Psoas muscle (tissue), 8 donors: Measurements from ENCODE around the gene NCKAP1. TPM values are rescaled to one million over a fixed set of nuclear protein-coding genes. Genes with fewer than 3 reads are reported as not detected.
A peak's percentile ranks its signal among the peaks of the same experiment; 100 is the strongest.
"Not testable (repeated sequence)": the region's sequence is repeated elsewhere in the genome, so short reads cannot be mapped to it uniquely, and the experiment has no call there.

Experiments used
- ATAC-seq, 4 donors: fragments of 200-7000 bp; cut with Tn5 transposase; one replicate each; pipeline ENCODE4 v1.9.1; 2020; ENCODE audit warnings: moderate library complexity in 3 of 4, mild to moderate bottlenecking in 2 of 4
- DNase-seq, 2 donors: peaks; one replicate each; pipeline ENCODE4 v3.0.0-alpha.2; 2020
- H3K27ac ChIP-seq: fragments of 200-600 bp; one replicate; pipeline ENCODE4 v1.8.0; 2022
- H3K27me3 ChIP-seq, 3 donors: fragments of 200-600 bp in 1 of 3; one replicate each; pipeline versions ENCODE4 v1.6.1 to v1.8.0; 2013 to 2022; ENCODE audit warnings: low read length in 2 of 3, mild to moderate bottlenecking in 2 of 3, moderate library complexity in 1 of 3; ENCODE audit not compliant: insufficient read depth in 3 of 3
- H3K36me3 ChIP-seq, 2 donors: fragments of 200-600 bp in 1 of 2; one replicate each; pipeline versions ENCODE4 v1.6.1 to v1.8.0; 2013 to 2022; ENCODE audit warnings: low read depth in 1 of 2, mild to moderate bottlenecking in 1 of 2, moderate library complexity in 1 of 2; ENCODE audit not compliant: insufficient read depth in 1 of 2
- H3K4me1 ChIP-seq: fragments of 200-600 bp; one replicate; pipeline ENCODE4 v1.8.0; 2022
- H3K4me3 ChIP-seq: fragments of 200-600 bp; one replicate; pipeline ENCODE4 v1.8.0; 2022; ENCODE audit warnings: mild to moderate bottlenecking
- H3K9me3 ChIP-seq: fragments of 200-600 bp; one replicate; pipeline ENCODE4 v1.8.0; 2022
- WGBS, 3 donors: extraction: QIAGEN DNeasy Blood & Tissue Kit; methylation state at CpG; one replicate each; pipeline versions ENCODE4 v1.1.6 to v1.1.7; 2013; 5-methylcytosine and 5-hydroxymethylcytosine counted together
- intact Hi-C, 2 donors: fragments of 100-400 bp; cut with DNase I; formaldehyde crosslinking; loops; one replicate each; pipeline versions ENCODE4 v1.11.0 to v1.14.2; 2022
- polyA plus RNA-seq, 3 donors: library from polyadenylated mRNA; stranded (reverse); fragments of 200-250 nt; gene quantifications; one replicate each; pipeline ENCODE4 v1.2.3, GENCODE V29; 2013
- total RNA-seq, 4 donors: library from RNA; stranded (reverse); fragmentation: NEBNext Ultra II Directional in 2 of 4; extraction: Animal tissue kit (Norgen Biotek cat#: 25700) in 2 of 4; gene quantifications; one replicate each; pipeline versions ENCODE4 v1.2.1 to v1.2.4, GENCODE V29; 2021 to 2023
- TF ChIP-seq, protein P1 (sequence below): fragments of 200-600 bp; IDR thresholded peaks from one replicate; pipeline ENCODE4 v1.8.0; 2022; ENCODE audit warnings: antibody characterized with exemption
- donor health status: healthy with polysubstance abuse.
- donor health status: DM: no; HTN: no; CAD: no; lungs with moderate emphysema.
- donor health status: Bipolar disorder and iron deficiency.
- donor health status: healthy.
- donor health status: DM: yes; HTN: yes; CAD: no.
- donor health status: DM: no; HTN: no; CAD: no.
- donor health status: DM: no; HTN: no; CAD: no.
- donor health status: DM: yes; HTN: yes; CAD: no.

The NCKAP1 gene
- total and polyA plus RNA-seq, 7 donors = 94.1 to 262 (median 120) TPM

DNA sequence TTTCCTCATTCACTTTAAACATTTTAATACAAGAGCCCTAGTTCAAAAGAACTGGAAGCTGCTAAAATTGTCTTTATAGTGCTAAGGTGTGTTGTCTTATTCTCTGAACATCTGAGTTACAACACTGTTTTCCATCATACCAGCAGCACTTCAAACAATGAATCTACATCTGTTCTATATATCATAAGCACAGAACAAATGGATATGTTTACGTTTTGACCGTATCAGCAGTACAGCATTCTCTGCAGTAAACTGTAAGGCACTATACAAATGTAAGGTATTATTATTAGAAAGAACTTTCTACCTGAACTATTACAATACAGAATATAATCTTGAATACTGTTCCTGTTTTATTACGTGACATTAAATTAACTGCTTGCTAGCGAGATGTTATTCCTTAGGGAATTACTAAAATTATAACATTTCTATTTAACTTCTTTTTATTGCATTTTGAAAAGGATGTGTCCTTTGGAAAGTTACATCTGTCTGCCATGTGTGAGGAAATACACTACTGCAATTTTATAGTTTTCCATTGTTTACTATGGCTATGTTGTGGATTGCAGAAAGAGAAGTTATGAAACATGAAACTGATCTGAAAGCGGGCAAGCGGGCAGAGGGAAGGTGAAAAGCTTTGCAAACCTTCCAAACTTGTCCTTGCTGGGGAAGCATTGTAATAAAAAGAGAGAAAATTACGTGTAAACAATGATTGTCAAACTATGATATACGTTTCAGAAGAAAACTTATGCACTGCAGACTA lies 13.7 kb downstream of the NCKAP1 start:
- no peak overlapping the region for H3K27ac ChIP-seq
- WGBS, 3 donors = 33 to 42% (median 37%) methylated on average over 8 of the region's 8 CpGs
- H3K4me1 ChIP-seq = peaks cover 66% of the 10 kb centered on the region
- H3K36me3 ChIP-seq = peaks cover 0 to 26% of the 10 kb centered on the region in 2 donors
- ATAC-seq (peak in 2 of 4 donors; percentile 38 to 56), DNase-seq (no peak)
- no peaks in the 10 kb centered on the region for H3K27me3 ChIP-seq
- peak overlapping the region; percentile 12 for H3K4me3 ChIP-seq
- H3K9me3 ChIP-seq = no peaks in the 10 kb centered on the region
- intact Hi-C loops = no loop called here
- TF ChIP-seq, protein P1, sequence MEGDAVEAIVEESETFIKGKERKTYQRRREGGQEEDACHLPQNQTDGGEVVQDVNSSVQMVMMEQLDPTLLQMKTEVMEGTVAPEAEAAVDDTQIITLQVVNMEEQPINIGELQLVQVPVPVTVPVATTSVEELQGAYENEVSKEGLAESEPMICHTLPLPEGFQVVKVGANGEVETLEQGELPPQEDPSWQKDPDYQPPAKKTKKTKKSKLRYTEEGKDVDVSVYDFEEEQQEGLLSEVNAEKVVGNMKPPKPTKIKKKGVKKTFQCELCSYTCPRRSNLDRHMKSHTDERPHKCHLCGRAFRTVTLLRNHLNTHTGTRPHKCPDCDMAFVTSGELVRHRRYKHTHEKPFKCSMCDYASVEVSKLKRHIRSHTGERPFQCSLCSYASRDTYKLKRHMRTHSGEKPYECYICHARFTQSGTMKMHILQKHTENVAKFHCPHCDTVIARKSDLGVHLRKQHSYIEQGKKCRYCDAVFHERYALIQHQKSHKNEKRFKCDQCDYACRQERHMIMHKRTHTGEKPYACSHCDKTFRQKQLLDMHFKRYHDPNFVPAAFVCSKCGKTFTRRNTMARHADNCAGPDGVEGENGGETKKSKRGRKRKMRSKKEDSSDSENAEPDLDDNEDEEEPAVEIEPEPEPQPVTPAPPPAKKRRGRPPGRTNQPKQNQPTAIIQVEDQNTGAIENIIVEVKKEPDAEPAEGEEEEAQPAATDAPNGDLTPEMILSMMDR = no peak

DNA sequence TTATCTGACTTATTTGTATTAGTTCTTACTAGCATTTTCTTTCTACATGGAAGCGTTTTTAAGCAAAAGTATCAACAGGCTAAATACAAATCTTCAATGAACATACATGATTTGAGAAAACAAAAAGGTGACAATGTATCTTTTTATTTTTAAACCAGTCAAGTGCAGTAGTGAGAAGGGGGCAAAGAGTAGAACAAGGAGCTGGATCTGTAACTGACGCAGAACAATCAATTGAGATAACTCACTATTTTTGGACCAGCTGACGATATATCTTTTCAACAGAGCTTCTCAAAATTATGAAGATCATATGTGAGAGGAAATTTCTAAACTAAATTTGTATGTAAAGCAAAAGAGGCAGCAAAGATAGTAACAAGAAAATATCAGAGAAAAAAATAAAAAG lies 15.5 kb downstream of the NCKAP1 start:
- Histone ChIP-seq H3K4me1 (peaks cover 51% of the 10 kb centered on the region), H3K36me3 (peaks cover 0 to 26% of the 10 kb centered on the region in 2 donors), H3K27ac (no peak overlapping the region), H3K27me3 (no peaks in the 10 kb centered on the region), H3K4me3 (no peak overlapping the region), H3K9me3 (no peaks in the 10 kb centered on the region)
- WGBS, 3 donors = 56 to 85% (median 59%) methylated on average over 3 of the region's 3 CpGs
- TF ChIP-seq, protein P1 = no peak
- no peak for DNase-seq
- intact Hi-C loops = no loop called here
- no peak for ATAC-seq

GRCh38 chr2:183021613-183022012 lies 16.6 kb downstream of the NCKAP1 start:
- no peak overlapping the region for H3K4me3 ChIP-seq
- no peaks in the 10 kb centered on the region for H3K9me3 ChIP-seq
- DNase-seq = no peak
- H3K4me1 ChIP-seq = peaks cover 49% of the 10 kb centered on the region
- H3K27ac ChIP-seq = no peak overlapping the region
- TF ChIP-seq, protein P1 = no peak
- ATAC-seq = peak in 2 of 4 donors; percentile 35 to 50
- peaks cover 0 to 26% of the 10 kb centered on the region in 2 donors for H3K36me3 ChIP-seq
- no peaks in the 10 kb centered on the region for H3K27me3 ChIP-seq
- intact Hi-C loops = no loop called here
- WGBS, 3 donors = 96 to 99% (median 97%) methylated on average over 2 of the region's 2 CpGs

DNA sequence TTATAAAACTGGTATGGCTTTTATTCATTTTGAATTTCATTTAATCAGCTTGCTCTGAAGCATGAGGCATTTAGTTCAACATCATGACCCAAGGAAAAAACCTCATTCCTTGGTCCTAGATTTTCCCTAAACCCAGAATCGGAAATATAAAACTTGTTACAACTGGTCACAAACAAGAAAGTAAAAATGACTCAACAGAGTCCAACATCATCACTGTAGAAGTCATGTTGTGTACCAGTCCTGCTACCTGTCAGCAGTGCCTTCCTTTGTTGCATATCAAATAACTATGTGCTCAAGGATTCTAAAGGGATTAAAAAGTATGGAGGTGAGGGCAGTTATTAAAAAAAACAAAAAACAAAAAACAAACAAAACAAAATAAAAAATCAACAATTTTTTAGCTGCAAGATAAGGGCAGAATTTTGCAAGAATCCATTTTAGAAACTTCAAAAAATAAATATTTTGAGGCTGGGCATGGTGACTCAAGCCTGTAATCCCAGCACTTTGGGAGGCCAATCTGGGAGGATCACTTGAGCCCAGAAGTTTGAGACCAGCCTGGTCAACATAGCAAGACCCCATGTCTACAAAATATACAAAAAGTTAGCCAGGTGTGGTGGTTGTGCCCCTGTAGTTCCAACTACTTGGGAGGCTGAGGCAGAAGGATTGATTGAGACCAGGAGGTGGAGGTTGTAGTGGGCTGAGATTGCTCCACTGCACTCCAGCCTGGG lies 18.4 kb downstream of the NCKAP1 start:
- DNase-seq = no peak
- 80 to 85% (median 83%) methylated on average over 1 of the region's 1 CpG for WGBS, 3 donors
- intact Hi-C loops = no loop called here
- Histone ChIP-seq H3K27ac (no peak overlapping the region), H3K4me1 (peaks cover 52% of the 10 kb centered on the region), H3K27me3 (no peaks in the 10 kb centered on the region), H3K36me3 (peaks cover 0 to 26% of the 10 kb centered on the region in 2 donors), H3K9me3 (no peaks in the 10 kb centered on the region), H3K4me3 (no peak overlapping the region)
- TF ChIP-seq, protein P1 = no peak
- peak in 3 of 4 donors; percentile 41 to 73 (median 47) for ATAC-seq

DNA sequence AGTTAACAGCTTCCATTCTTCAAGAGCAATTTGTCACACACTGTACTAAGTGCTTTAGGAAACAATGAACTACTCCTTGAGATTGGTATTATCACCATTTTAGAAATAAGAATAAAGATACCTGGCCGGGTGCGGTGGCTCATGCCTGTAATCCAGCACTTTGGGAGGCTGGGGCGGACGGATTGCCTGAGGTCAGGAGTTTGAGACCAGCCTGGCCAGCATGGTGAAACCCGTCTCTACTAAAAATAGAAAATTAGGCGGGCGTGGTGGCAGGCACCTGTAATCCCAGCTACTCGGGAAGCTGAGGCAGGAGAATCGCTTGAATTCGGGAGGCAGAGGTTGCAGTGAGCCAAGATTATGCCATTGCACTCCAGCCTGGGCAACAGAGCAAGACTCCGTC lies 20.4 kb downstream of the NCKAP1 start:
- H3K27me3 ChIP-seq, ATAC-seq, H3K27ac ChIP-seq, H3K4me3 ChIP-seq, intact Hi-C loops, H3K9me3 ChIP-seq, DNase-seq: not testable (repeated sequence)
- 68 to 91% (median 70%) methylated on average over 11 of the region's 11 CpGs for WGBS, 3 donors
- peaks cover 56% of the 10 kb centered on the region for H3K4me1 ChIP-seq
- H3K36me3 ChIP-seq = peaks cover 0 to 19% of the 10 kb centered on the region in 2 donors
